NCI-H1930 (cell line): ENCODE measurements around the gene ZNF726.
"Not testable (repeated sequence)": the region's sequence is repeated elsewhere in the genome, so short reads cannot be mapped to it uniquely, and the experiment has no call there.

Source experiments
- DNase-seq, 2 experiments: peaks; one replicate each; lab custom pipeline; 2025; lab: John Stamatoyannopoulos, UW

Gene ZNF726

GRCh38 chr19:23943411-23943810, 28.7 kb downstream of the ZNF726 start:
- no peak for DNase-seq

GRCh38 chr19:23946569-23946968, 31.9 kb downstream of the ZNF726 start:
- no peak for DNase-seq

- DNase-seq: no peak
These were observed 34.9 kb downstream of the ZNF726 start for GRCh38 chr19:23949611-23950010.

- no peak for DNase-seq
These were observed 41.4 kb downstream of the ZNF726 start for GRCh38 chr19:23956051-23956450.

- DNase-seq: no peak
These were observed 43.1 kb downstream of the ZNF726 start for GRCh38 chr19:23957660-23958281.

GRCh38 chr19:23963396-23963795, 48.7 kb downstream of the ZNF726 start:
- DNase-seq: not testable (repeated sequence)

- not testable (repeated sequence) for DNase-seq
These were observed 49.2 kb downstream of the ZNF726 start for GRCh38 chr19:23963881-23964280.

GRCh38 chr19:23964334-23964733, 49.6 kb downstream of the ZNF726 start:
- DNase-seq: not testable (repeated sequence)

- DNase-seq: no peak
These were observed 54.9 kb downstream of the ZNF726 start for GRCh38 chr19:23969630-23970029.

GRCh38 chr19:23971598-23971997, 56.9 kb downstream of the ZNF726 start:
- no peak for DNase-seq

- DNase-seq: no peak
These were observed 57.5 kb downstream of the ZNF726 start for GRCh38 chr19:23972161-23972560.

GRCh38 chr19:23974941-23975340, 60.3 kb downstream of the ZNF726 start:
- no peak for DNase-seq

- not testable (repeated sequence) for DNase-seq
These were observed 61.9 kb downstream of the ZNF726 start for GRCh38 chr19:23976631-23977030.

GRCh38 chr19:23977256-23977655, 62.6 kb downstream of the ZNF726 start:
- not testable (repeated sequence) for DNase-seq

GRCh38 chr19:23978068-23978467, 63.4 kb downstream of the ZNF726 start:
- DNase-seq: no peak

- no peak for DNase-seq
These were observed 66.1 kb downstream of the ZNF726 start for GRCh38 chr19:23980805-23981204.

GRCh38 chr19:23981863-23982262, 67.2 kb downstream of the ZNF726 start:
- DNase-seq: no peak

GRCh38 chr19:23983406-23983805, 68.7 kb downstream of the ZNF726 start:
- no peak for DNase-seq
